ENCODE measurements around the gene DHX35. TPM values are rescaled to one million over a fixed set of nuclear protein-coding genes. Genes with fewer than 3 reads are reported as not detected.

DHX35 gene
- total and polyA plus RNA-seq, 2 of the 8 experiments (the other 6 are each of a cell fraction or from before 2014, with no cell fraction given), result 21.9 to 27.7 TPM

DNA sequence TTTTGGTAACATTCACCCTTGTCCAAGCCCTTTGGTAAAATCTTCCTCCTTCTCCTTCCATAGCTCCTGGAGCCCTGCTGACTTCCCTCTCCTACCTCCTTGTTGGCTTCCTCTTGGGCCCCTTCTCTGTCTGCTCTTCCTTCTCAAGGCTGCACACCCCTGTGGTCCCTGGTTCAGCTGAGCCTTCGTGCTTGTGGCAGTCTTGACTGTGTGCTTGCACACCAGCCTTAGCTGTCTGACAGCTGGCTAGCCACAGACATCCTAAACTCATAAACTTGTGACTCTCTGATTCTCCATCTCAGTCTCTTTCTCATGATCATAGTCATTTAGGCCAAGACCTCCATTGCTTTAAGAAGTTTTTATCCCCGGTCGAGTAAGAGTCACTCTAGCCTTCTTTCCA is 37.1 kb downstream of the DHX35 start (continued):
- TF ChIP-seq HDAC2 (IDR thresholded peaks at IDR 0.05; ENCODE audit: borderline replicate concordance in 1 of 2, low read depth in 2 of 2, low read length in 2 of 2) (no peak), SRF (IDR thresholded peaks at IDR 0.05; ENCODE audit: low read depth, low read length) (no peak), TEAD4 (IDR thresholded peaks at IDR 0.05; ENCODE audit: low read depth, low read length) (no peak)
- TF ChIP-seq, protein P1, sequence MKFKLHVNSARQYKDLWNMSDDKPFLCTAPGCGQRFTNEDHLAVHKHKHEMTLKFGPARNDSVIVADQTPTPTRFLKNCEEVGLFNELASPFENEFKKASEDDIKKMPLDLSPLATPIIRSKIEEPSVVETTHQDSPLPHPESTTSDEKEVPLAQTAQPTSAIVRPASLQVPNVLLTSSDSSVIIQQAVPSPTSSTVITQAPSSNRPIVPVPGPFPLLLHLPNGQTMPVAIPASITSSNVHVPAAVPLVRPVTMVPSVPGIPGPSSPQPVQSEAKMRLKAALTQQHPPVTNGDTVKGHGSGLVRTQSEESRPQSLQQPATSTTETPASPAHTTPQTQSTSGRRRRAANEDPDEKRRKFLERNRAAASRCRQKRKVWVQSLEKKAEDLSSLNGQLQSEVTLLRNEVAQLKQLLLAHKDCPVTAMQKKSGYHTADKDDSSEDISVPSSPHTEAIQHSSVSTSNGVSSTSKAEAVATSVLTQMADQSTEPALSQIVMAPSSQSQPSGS (IDR thresholded peaks at IDR 0.05; ENCODE audit: low read length), result no peak
